GM12872 (cell line): Measurements from ENCODE around the gene SHB.

ENCODE experiments used
- CTCF ChIP-seq: IDR thresholded peaks from 3 replicates; pipeline ENCODE4 v1.5.1; 2011; ENCODE audit warnings: low read depth, mild to moderate bottlenecking, low read length, moderate library complexity; ENCODE audit not compliant: insufficient read depth

Gene SHB

DNA sequence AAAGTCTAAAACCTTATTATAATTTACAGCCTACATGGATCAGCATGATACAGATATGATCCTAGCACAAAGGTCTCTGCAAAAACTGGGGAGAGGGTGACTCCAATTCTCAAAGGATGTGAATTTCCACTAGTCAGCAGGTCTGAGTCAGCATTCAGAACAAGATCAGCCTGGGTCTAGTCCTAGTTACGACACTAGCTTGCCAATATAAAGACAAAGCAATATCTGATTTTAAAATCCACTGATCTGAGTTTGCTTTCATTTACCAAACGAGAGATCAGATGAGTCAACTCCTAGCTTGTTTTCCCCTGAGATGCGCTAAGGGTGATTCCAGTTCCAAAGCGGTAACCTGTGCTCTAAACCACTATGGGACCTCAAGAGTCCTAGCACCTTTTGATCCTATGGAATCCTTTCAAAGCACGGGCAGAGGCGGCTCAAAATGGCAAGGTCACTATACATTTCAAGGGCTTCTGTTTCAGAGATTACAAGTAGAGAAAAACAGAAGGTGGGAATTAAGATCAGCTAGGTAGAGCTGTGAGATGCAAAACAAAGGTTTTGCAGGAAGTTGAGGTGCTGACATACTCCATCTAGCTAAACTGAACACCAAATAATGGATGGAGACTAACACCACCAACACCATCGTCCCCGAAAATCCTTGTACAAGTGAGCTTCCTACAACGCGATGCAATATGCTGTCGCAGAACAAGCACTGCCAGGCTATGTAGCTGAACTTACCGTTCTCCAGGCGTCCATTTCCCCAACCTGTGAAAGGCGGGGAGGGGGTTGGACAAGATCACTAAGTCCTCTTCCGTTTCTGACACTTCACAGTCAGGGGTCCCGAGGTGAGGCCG lies 166.0 kb downstream of the SHB start:
- TF ChIP-seq CTCF, result no peak

DNA sequence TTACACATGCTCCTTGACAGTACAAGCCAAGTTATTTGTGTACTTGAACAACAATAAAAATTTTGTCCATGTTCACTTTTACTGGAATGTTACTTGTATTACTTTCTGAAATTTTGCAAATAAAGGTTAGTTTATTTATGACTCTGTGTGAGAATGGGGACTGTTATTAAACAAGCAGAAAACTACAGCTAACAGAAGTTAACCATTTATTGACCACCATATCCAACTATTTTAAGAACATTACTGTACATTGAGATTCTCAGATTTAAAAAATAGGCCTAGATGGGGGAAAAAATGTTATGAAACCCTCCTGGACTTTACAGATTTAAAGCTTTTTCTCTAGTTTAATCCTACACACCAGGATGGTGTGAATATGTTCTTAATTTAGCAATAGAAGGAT lies 166.9 kb downstream of the SHB start:
- no peak for TF ChIP-seq CTCF

DNA sequence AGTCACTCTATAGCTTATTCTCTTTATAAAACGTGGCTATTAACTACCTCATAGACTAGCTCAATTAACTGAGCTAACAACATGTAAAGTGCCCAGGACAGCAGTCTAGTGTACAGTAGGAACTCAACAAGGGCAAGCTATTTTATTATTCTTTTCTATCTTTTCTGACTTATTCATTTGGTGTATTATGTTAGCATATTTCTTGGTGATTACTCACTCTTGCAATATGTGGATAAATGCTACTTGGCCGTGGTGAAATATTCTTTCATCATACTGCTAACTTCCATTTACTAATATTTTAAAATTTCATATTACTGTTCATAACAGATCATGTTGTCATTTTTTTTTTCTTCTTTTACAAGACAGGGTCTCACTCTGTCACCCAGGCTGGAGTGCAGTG lies 170.0 kb downstream of the SHB start:
- no peak for TF ChIP-seq CTCF

- TF ChIP-seq CTCF, result no peak
Observed at GRCh38 chr9:37897665-37898064, 171.4 kb downstream of the SHB start.

DNA sequence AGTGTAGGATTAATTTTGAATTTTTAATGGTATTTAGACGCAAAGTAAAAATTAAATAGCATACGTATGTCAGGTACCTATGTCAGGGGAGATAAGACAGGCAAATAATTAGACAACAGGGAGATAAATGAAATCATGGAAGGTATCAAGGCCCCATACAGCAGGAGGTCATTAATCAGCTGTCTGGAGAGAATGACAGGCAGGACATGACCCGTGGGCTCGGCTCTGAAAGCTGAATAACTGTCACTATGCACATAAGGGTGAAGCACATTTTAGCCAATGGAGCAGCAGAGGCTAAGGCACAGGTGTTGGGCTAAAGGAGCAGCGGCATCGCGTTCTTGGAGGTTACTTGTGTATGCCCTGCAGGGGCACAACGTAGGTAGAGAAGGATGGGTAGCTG lies 177.0 kb downstream of the SHB start:
- TF ChIP-seq CTCF, result no peak

- TF ChIP-seq CTCF, result no peak
Observed at GRCh38 chr9:37889536-37889935, 179.5 kb downstream of the SHB start.

GRCh38 chr9:37880916-37881479 lies 188.0 kb downstream of the SHB start:
- TF ChIP-seq CTCF, result no peak
